Cerebellar nuclear complex (tissue), 1 donor: ENCODE measurements around the gene RABEPK.
"Not testable (repeated sequence)": the region's sequence is repeated elsewhere in the genome, so short reads cannot be mapped to it uniquely, and the experiment has no call there.

ENCODE experiments used
- DNase-seq, 2 experiments: peaks; one replicate each; lab custom pipeline; 2025; lab: John Stamatoyannopoulos, UW

RABEPK gene

DNA sequence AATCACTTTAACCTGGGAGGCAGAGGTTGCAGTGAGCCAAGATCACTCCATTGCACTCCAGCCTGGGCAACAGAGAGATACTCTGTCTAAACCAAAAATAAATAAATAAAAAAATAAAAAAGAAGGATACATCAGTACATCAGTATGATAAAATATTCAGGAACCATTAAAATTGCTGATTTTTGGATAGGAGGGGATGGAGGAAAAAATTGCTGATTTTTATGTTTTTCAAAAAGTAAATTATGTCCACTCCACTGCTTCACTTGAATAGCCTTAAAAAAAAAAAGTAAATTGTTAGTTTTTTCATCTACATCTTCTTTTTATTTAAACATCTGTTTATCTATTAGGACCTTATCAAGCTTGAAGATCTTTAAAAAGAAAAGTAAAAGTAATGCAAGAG lies 53.9 kb downstream of the RABEPK start:
- DNase-seq: no peak

DNA sequence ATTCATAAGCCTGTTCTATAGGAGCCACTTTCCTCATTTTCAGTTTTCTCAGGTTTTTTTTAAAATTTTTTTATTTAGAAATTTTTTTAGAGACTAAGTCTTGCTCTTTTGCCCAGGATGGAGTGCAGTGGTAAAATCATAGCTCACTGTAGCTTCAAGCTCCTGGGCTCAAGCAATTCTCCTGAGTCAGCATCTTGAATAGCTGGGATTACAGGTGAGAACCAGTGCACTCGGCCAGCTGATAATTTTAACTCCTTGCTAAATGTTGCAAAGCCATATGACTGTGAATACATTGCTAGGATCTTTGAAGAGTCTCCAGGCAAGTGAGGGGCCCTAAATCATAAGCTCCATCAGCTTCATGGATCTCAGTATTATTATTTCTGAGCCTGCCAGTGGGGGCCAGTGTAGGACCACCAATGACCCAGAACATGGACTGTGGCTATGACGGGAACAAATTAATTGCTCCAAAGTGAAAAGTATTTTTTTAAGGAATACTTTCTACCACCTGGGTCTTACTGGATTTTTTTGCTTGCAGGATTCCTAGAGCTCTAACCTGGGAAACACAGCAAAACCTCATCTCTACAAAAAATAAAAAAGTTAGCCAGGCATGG lies 55.5 kb downstream of the RABEPK start:
- DNase-seq: no peak

GRCh38 chr9:125258160-125258785 lies 57.9 kb downstream of the RABEPK start:
- DNase-seq: no peak

- DNase-seq: no peak
Observed at GRCh38 chr9:125258832-125259534, 58.6 kb downstream of the RABEPK start.

DNA sequence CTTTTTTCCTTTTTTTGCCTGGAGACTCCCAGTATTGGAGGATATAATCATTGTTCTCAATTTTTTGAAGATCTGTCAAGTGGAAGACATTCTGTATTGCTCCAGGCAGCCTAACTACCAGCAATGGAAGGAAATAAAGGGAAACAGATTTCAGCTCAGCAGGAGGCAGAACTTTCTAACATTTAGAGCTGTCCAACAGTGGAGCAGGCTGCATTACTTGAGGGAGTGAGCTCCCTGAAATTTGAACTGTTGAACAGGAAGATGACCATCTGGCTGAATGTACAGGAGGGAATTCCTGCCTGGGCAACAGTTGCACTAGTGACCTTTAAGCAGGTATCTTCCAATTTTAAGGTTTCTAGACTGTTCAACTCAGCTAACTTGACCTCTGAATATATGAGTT lies 60.2 kb downstream of the RABEPK start:
- DNase-seq: peak in 1 of 2 experiments; percentile 50

DNA sequence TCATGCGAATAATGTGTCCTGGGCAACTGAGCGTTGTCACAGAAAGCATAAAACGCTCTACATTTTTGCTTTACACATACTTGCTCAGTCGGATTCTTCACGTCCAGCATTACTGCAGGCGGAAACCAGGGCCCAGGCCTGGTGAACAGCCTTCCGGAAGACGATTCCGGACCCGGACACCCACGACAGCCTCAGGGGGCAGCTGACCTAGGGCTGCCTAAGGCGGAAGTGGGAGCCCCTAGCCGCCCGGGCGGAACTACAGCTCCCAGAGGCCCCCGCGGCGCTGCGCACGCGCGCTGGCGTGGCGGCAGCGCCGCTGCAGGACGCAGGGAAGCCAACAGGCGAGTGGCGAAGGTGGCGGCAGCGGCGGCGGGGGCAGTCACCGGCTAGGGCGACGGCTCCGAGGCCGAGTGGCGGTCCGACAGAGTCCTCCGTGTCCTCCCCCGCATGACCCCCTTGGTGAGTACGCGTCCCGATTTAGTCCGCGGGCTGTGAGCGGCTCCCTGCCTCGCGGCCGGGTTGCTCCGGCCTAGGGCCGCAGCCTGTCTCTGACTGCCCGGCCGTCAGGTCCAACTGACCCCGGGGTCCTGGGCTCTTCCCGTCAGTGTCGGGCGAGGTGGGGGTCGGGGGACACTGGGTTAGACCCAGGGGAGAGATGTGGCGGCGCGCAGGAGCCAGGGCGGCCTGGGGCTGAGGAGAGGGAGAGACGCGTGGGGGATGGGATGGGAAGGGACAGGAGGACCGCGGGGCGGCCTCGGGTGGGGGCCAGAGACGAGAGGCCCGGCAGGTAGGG lies 61.4 kb downstream of the RABEPK start, which contains the start of gene GAPVD1:
Gene GAPVD1, plus strand, starts transcription at position 326 of the 793 bp plus-strand sequence. CDS start 37,096 bp downstream, outside the sequence.
- peak in 1 of 2 experiments; percentile 14 for DNase-seq

DNA sequence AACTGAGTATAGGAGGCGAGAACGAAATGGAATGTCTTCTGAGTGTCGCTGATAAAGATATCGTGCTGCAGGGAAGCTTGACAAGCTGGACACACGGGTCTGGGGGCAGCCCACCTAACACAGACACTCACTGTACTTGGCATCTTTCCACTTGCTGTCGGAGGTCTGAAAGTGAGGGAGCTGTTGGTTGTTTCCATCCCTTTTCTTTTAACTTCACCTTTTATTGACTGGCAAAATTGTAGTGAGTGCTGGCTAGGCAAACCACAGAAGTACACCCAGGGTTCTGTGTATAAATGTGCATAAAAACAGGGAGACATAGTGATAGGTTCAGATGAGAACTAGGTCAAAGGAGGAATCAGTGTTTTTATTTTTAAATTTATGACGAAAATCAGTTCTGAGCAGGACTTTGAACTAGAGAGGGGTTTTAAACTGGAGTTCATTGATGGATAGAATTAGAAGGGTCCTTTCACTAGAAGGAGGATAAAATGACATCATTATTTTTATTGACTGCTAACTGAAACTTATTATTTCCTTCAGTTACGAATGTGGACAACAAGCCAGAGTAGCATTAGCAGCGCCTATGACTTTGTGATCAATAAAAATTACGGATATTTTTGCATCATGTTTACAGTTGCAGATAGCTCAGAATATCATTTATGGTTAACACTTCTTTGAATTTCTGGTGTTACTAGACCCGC lies 62.1 kb downstream of the RABEPK start:
- DNase-seq: no peak

DNA sequence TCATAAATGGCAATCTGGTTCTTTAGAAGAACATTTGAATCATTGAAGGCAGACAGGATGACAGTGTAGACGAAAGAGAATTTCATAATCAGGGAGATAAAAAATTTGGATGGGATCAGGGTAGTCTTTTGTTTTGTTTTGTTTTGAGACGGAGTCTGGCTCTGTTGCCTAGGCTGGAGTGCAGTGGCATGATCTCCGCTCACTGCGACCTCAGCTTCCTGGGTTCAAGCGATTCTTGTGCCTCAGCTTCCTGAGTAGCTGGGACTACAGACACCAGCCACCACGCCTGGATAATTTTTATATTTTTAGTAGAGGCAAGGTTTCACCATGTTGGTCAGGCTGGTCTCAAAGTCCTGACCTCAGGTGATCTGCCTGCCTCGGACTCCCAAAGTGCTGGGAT lies 63.7 kb downstream of the RABEPK start:
- DNase-seq: not testable (repeated sequence)

DNA sequence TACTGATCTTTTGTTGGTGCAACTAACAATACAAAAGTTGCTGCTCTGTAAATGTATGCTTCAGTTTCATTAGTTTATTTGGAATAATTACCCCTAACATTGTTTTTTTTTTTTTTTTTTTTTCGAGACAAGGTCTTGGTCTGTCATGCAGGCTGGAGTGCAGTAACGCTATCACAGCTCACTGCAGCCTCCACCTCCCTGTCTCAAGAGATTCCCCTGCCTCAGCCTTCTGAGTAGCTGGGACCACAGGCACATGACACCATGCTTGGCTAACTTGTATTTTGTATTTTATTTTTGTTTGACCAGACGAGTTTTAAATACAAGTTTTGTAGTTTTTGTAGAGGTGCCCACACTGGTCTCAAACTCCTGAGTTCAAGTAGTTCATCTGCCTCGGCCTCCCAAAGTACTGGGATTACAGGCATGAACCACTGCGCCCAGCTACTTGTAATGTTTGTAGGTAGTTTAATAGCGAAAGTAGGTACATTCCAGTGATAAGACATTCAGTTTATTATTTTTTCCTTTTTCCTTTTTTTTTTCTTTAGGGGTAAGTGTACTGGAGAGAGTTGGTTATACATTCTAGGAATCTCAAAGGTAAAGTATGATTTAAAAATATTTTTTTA lies 68.2 kb downstream of the RABEPK start:
- DNase-seq: no peak

- no peak for DNase-seq
Observed at GRCh38 chr9:125269014-125269397, 68.7 kb downstream of the RABEPK start.

GRCh38 chr9:125271081-125271480 lies 70.7 kb downstream of the RABEPK start:
- DNase-seq: no peak

DNA sequence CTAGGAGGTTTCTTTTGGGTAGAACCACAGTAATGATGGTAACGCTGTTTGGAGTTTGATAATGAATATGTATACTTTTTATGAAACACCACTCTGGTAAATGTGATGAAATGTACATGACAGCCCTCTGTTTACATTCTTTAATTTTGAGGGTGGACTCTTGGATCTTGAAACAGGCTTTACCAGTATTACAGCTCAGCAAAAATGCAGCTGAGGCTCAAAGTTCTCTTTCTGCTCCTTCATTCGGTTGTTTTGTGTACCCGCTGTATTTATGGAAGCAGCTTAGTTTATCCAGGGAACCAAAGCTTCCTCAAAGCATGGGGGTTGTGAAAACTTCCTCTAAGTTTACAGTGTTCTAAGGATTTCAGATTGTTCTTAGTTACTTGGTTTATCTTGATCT lies 72.4 kb downstream of the RABEPK start:
- no peak for DNase-seq

- no peak for DNase-seq
Observed at GRCh38 chr9:125276771-125277170, 76.4 kb downstream of the RABEPK start.

GRCh38 chr9:125277411-125277810 lies 77.1 kb downstream of the RABEPK start:
- no peak for DNase-seq

DNA sequence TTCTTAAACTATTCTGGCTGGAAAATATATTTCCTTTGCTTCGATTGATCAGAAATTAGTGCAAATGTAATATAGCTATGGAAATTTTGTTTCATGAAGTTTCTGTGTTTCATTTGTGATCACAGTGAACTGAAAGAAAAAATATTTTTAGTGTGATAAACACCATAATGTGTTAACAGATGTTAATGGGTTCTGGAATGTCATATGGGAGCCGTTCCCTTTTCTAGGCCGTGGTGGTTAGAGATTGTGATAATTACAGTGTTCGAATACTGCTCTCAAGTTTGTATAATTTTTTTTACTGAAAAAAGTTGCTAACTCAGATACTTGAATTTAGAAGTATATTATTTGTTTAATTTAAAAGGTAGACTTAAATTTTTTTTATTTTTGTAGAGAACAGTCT lies 80.6 kb downstream of the RABEPK start:
- DNase-seq: no peak
